ENCODE measurements around the gene LPCAT2.
"Not testable (repeated sequence)": the region's sequence is repeated elsewhere in the genome, so short reads cannot be mapped to it uniquely, and the experiment has no call there.

Gene LPCAT2

GRCh38 chr16:55613613-55614335 lies 104.9 kb downstream of the LPCAT2 start:
- no peak for DNase-seq

GRCh38 chr16:55615071-55615470 lies 106.2 kb downstream of the LPCAT2 start:
- no peak for DNase-seq

GRCh38 chr16:55615670-55616069 lies 106.8 kb downstream of the LPCAT2 start:
- DNase-seq = not testable (repeated sequence)

DNA sequence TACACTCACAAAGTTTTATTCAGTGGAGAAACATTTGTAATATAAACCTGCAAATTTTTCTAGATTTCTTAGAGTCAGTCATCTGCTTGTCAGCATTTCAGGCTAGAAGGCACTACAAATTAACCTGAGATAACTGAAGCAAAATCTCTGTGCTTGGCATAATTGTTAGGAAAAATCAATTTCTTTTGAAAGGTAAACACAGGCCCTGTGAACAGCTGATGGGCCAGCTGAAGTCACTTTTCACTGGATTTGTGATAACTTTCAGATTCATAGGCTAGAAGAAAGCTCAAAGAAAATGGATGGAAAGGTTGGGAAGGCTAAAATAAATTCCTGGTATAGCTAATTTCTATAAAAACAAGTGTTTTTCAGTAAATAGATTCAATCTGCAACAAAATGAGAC lies 112.9 kb downstream of the LPCAT2 start:
- DNase-seq = no peak

DNA sequence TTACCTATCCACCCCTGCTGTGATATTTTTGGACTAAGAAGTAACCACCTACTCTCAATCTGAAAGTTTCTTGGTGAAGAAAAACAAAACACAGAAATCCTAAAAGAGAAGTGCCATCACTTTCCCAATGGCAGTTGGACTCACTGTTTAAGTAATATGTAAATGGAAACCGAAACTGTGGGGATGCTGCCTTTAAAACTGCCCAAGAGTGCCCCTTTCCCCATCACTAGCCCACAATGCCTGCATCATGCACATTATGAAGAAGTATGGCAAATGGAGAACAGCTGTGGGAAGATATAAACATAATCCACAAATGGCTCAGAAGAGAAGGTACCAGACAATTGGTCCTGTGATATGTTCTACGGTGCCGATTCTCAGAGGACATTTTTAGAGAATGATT lies 113.4 kb downstream of the LPCAT2 start:
- DNase-seq = no peak

DNA sequence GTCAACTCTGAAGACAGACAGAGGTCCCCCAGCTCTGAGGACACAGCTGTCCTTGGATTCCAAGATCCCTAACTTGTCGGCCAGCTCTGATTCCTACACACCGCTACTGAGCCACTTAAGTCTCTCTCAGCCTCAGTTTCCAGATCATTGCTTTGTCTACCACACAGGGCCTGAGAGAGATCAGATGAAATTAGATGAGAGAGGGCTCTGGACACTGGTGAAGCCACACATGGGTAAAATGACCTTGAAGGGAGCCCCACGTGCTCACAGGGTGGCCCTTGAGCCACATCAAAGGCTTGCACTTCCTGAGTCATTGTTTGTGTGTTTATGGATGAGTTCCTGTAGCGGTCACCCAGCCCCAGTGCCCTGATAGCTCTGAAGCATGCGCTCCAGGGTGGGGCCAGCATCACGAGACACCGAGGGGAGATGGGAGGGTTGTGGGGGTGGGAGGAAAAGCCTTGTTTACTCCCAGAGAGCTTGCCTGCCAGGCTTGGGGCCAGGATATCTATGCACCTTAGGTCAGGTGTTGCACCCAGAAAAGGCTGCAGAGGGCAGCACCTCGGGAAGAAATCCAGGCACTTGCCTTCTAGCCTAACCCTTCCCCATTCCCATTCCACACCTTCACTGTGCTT lies 114.2 kb downstream of the LPCAT2 start:
- peak in 2 of 3 experiments; percentile 3 to 19 for DNase-seq

- DNase-seq = no peak
Observed at GRCh38 chr16:55623640-55624039, 114.8 kb downstream of the LPCAT2 start.

DNA sequence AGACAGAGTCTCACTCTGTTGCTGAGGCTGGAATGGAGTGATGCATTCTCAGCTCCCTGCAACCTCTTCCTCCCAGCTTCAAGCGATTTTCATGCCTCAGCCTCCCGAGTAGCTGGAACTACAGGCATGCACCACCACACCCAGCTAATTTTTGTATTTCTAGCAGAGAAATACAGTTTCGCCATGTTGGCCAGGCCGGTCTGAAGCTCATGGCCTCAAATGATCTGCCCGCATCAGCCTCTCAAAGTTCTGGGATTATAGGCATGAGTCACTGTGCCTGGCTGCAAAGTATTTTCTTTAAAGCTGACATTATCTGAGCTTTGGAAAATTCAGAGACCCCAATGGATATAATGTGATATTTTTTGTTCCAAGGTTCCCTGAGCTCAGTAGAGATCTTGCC lies 115.8 kb downstream of the LPCAT2 start:
- no peak for DNase-seq

DNA sequence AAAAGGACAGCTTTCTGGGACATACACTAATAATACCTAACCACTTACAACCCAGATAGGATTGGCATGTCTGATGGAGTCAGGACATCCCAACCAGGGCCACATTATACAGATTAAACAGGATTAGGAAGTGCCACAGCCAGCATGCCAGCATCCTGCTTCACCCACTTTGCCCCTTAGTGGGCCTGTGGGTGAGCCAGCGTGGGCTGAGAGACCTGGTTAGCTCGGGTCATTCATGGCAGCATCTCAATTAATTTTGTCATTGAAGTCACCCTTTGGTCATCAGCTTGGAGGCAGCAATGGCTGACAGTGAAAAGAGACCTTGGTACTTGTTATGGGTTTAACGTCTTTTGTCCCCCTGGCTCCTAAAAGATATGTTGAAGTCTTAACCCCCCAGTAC lies 117.0 kb downstream of the LPCAT2 start:
- no peak for DNase-seq

DNA sequence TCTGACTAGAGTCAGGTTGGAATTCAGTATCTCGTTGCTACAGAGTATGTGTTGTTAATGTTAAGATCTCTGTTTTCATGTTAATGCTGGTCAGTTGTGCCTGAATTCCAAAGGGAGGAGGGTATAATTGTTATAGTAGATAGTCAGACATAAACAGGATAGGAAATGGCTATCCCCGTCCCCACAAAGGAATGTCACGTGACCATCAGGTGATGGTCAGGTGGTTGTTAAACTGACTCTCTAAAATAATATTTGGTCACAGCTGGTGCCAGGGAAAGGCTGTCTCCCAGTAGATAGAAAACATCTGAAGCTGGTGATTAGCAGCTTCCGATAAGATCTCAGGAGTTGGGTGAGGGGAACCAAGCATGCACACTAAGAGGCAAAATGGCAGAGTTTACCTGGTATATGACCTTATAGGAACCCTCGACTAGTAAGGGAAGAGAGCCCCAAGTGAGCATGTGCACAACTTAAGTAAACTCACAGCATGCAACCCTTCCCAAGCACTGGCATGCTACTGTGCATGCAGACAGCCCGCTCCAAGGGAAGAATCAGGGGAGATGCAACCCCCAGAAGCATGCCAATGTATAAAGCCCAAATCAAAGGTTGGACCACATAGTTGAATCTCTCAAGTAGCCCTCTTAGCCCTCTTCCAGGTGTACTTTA lies 119.6 kb downstream of the LPCAT2 start:
- DNase-seq = no peak

GRCh38 chr16:55630774-55631173 lies 121.9 kb downstream of the LPCAT2 start:
- no peak for DNase-seq

- no peak for DNase-seq
Observed at GRCh38 chr16:55632259-55632658, 123.4 kb downstream of the LPCAT2 start.

GRCh38 chr16:55634193-55634592 lies 125.3 kb downstream of the LPCAT2 start:
- no peak for DNase-seq

All from NCI-H1417 (cell line).